ENCODE data around the gene TEX51.

The TEX51 gene

DNA sequence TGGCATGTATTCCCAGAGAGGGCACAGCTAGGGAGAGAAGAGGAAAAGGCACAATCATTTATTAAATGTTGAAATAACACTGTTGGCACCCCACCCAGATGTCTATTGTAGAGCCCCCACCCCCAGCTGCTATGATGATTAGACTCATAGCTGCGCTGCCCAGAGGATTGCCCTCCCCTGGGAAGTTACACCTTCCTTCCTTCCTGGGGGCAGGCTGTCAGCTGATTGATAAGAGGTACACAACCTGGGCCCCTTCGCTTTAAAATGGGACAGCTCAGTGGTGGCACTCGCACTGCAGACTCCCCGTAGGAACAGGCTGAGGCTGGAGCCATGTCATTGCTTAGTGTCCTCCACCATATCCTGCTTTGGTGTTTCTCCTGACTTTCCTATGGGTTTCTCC lies 18.1 kb downstream of the TEX51 start:
- H3K27ac ChIP-seq (ENCODE audit: low read depth, low read length) = no peak overlapping the region
- no peaks in the 10 kb centered on the region for H3K27me3 ChIP-seq (ENCODE audit: low read length)
- no peak overlapping the region for H3K4me3 ChIP-seq (ENCODE audit: insufficient read depth, low read length, poor library complexity, severe bottlenecking)
- H2AFZ ChIP-seq (ENCODE audit: low read depth, low read length, severe bottlenecking) = no peak overlapping the region
- no peak overlapping the region for H3K4me2 ChIP-seq (ENCODE audit: low read depth, low read length, poor library complexity, severe bottlenecking)
- H3K36me3 ChIP-seq (ENCODE audit: low read length) = no peaks in the 10 kb centered on the region
- no peak overlapping the region for H3K9ac ChIP-seq (ENCODE audit: low read length)
- H4K20me1 ChIP-seq (ENCODE audit: low read depth, low read length) = no peaks in the 10 kb centered on the region
- no peaks in the 10 kb centered on the region for H3F3A ChIP-seq (ENCODE audit: insufficient read depth)
- no peaks in the 10 kb centered on the region for H3K79me2 ChIP-seq (ENCODE audit: insufficient read depth, low read length)
- H3K9me3 ChIP-seq (ENCODE audit: insufficient read depth, low read length) = no peaks in the 10 kb centered on the region
- TF ChIP-seq CTCF (IDR thresholded peaks at IDR 0.05; ENCODE audit: insufficient read depth, low read length, poor library complexity, severe bottlenecking) (no peak), EZH2phosphoT487 (conservative IDR thresholded peaks at IDR 0.05; ENCODE audit: low read length) (no peak)
- no peaks in the 10 kb centered on the region for H3K9me2 ChIP-seq (replicated peaks; ENCODE audit: insufficient read depth, low read length)

DNA sequence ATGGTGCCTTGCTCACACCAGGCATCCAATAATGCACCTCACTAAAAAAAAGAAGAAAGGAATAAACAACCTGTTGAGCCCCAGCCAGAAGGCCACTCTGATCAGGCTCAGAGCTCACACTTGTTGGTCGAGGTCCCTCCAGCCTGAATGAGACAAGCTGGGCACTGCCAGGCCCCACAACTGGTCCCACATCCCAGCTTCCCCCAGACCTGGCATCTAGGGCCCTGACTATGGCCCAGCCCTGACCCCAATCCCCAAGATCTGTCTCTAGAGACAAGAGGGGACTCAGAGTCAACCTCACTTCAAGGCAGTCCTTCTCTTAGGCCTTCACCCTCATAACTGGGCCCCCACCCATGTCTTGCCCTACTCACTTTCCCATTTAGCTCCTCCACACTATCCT lies 22.4 kb downstream of the TEX51 start:
- Histone ChIP-seq H3K9me2 (replicated peaks; ENCODE audit: insufficient read depth, low read length) (no peaks in the 10 kb centered on the region), H3K27ac (ENCODE audit: low read depth, low read length) (no peak overlapping the region), H3K4me3 (ENCODE audit: insufficient read depth, low read length, poor library complexity, severe bottlenecking) (no peak overlapping the region), H3K9me3 (ENCODE audit: insufficient read depth, low read length) (no peaks in the 10 kb centered on the region), H4K20me1 (ENCODE audit: low read depth, low read length) (no peaks in the 10 kb centered on the region), H3K36me3 (ENCODE audit: low read length) (no peaks in the 10 kb centered on the region), H3K79me2 (ENCODE audit: insufficient read depth, low read length) (no peaks in the 10 kb centered on the region), H2AFZ (ENCODE audit: low read depth, low read length, severe bottlenecking) (no peak overlapping the region), H3K27me3 (ENCODE audit: low read length) (no peaks in the 10 kb centered on the region), H3F3A (ENCODE audit: insufficient read depth) (no peaks in the 10 kb centered on the region), H3K9ac (ENCODE audit: low read length) (no peak overlapping the region), H3K4me2 (ENCODE audit: low read depth, low read length, poor library complexity, severe bottlenecking) (no peak overlapping the region)
- TF ChIP-seq EZH2phosphoT487 (conservative IDR thresholded peaks at IDR 0.05; ENCODE audit: low read length) (no peak), CTCF (IDR thresholded peaks at IDR 0.05; ENCODE audit: insufficient read depth, low read length, poor library complexity, severe bottlenecking) (no peak)

DNA sequence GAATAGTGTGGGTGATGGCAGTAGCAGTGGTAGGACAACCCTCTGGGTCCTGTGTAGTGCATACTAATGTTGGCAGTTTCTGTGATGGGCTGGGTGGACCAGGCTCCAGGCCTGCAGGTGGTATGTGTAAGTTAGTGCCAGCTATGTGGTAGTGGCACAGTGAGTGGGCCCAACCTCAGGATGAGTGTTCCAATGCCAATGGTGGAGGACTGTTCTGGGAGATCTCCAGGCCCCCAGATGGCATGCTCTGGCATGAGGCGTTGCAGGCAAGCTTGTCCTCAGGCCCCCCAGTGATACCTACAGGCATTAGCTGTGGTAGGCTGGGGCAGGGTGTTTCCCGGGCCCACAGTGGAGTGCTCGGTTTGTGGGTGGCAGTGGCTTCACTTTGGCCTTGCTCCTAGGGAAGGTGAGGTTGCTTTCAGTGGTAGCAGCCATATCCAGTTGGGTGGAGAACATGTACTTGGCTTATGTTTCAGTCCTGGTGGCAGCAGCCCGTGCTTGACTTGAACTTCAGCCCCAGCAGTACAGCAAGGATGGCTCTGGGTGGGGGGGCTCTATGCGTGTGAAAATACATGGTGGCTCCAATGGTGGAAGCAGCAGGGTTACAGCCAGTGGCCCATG lies 32.4 kb downstream of the TEX51 start:
- no peaks in the 10 kb centered on the region for H4K20me1 ChIP-seq (ENCODE audit: low read depth, low read length)
- no peak overlapping the region for H3K4me3 ChIP-seq (ENCODE audit: insufficient read depth, low read length, poor library complexity, severe bottlenecking)
- H3K9me2 ChIP-seq (replicated peaks; ENCODE audit: insufficient read depth, low read length) = no peaks in the 10 kb centered on the region
- TF ChIP-seq CTCF (IDR thresholded peaks at IDR 0.05; ENCODE audit: insufficient read depth, low read length, poor library complexity, severe bottlenecking) = no peak
- no peak for TF ChIP-seq EZH2phosphoT487 (conservative IDR thresholded peaks at IDR 0.05; ENCODE audit: low read length)
- H3K27me3 ChIP-seq (ENCODE audit: low read length) = no peaks in the 10 kb centered on the region
- no peak overlapping the region for H2AFZ ChIP-seq (ENCODE audit: low read depth, low read length, severe bottlenecking)
- H3K4me2 ChIP-seq (ENCODE audit: low read depth, low read length, poor library complexity, severe bottlenecking) = no peak overlapping the region
- no peaks in the 10 kb centered on the region for H3K79me2 ChIP-seq (ENCODE audit: insufficient read depth, low read length)
- no peaks in the 10 kb centered on the region for H3F3A ChIP-seq (ENCODE audit: insufficient read depth)
- H3K36me3 ChIP-seq (ENCODE audit: low read length) = no peaks in the 10 kb centered on the region
- H3K9me3 ChIP-seq (ENCODE audit: insufficient read depth, low read length) = no peaks in the 10 kb centered on the region
- H3K27ac ChIP-seq (ENCODE audit: low read depth, low read length) = no peak overlapping the region
- H3K9ac ChIP-seq (ENCODE audit: low read length) = no peak overlapping the region

Measured in SU-DHL-6 (cell line).